ENCODE results near the gene SMC2. TPM values are rescaled to one million over a fixed set of nuclear protein-coding genes. Genes with fewer than 3 reads are reported as not detected.

The SMC2 gene
- total RNA-seq, 1 donor from 2014 or later: 9.8 TPM

- TF ChIP-seq CTCF (IDR thresholded peaks at IDR 0.05; ENCODE audit: insufficient read depth, low read depth, low read length) (no peak), EZH2 (IDR thresholded peaks at IDR 0.05; ENCODE audit: insufficient read depth, low read length) (no peak)
- Mint-ChIP-seq H3K27ac (ENCODE audit: unreplicated experiment) (no peak overlapping the region), H3K27me3 (ENCODE audit: low read depth, unreplicated experiment) (no peaks in the 10 kb centered on the region), H3K9me3 (ENCODE audit: unreplicated experiment) (peaks cover 2% of the 10 kb centered on the region), H3K4me1 (ENCODE audit: low read depth, unreplicated experiment) (no peaks in the 10 kb centered on the region), H3K4me3 (ENCODE audit: unreplicated experiment) (no peak overlapping the region), H3K36me3 (ENCODE audit: low read depth, unreplicated experiment) (no peaks in the 10 kb centered on the region)
- Histone ChIP-seq H3K27me3 (ENCODE audit: insufficient read depth, low read length) (no peaks in the 10 kb centered on the region), H3K9me3 (ENCODE audit: insufficient read depth, low read depth, low read length) (no peaks in the 10 kb centered on the region), H3K79me2 (ENCODE audit: insufficient read depth, low read length) (no peaks in the 10 kb centered on the region), H3K4me1 (ENCODE audit: insufficient read depth, low read length) (no peaks in the 10 kb centered on the region), H3K4me3 (ENCODE audit: insufficient read depth, low read depth, low read length) (no peak overlapping the region), H2AFZ (ENCODE audit: low read depth, low read length) (no peak overlapping the region), H3K36me3 (ENCODE audit: insufficient read depth, low read length) (no peaks in the 10 kb centered on the region), H3K27ac (ENCODE audit: low read depth, low read length) (no peak overlapping the region), H4K20me1 (ENCODE audit: insufficient read depth, low read length) (no peaks in the 10 kb centered on the region), H3K4me2 (ENCODE audit: low read length) (no peak overlapping the region), H3K9ac (ENCODE audit: low read length) (no peak overlapping the region)
- FAIRE-seq (no peak), DNase-seq (ENCODE audit: low read depth) (no peak)
These were observed 79.0 kb downstream of the SMC2 start for GRCh38 chr9:104173067-104173466.

GRCh38 chr9:104177003-104177611 lies 83.0 kb downstream of the SMC2 start:
- no peak overlapping the region for H2AFZ ChIP-seq (ENCODE audit: low read depth, low read length)
- TF ChIP-seq EZH2 (IDR thresholded peaks at IDR 0.05; ENCODE audit: insufficient read depth, low read length) (no peak), CTCF (IDR thresholded peaks at IDR 0.05; ENCODE audit: insufficient read depth, low read depth, low read length) (peak; percentile 36)
- no peaks in the 10 kb centered on the region for H3K79me2 ChIP-seq (ENCODE audit: insufficient read depth, low read length)
- H3K4me3 Mint-ChIP-seq (ENCODE audit: unreplicated experiment): no peak overlapping the region
- FAIRE-seq: no peak
- DNase-seq (ENCODE audit: low read depth): no peak
- H3K9ac ChIP-seq (ENCODE audit: low read length): no peak overlapping the region
- H3K4me1 ChIP-seq (ENCODE audit: insufficient read depth, low read length): no peaks in the 10 kb centered on the region
- H3K4me1 Mint-ChIP-seq (ENCODE audit: low read depth, unreplicated experiment): no peaks in the 10 kb centered on the region
- no peak overlapping the region for H3K4me2 ChIP-seq (ENCODE audit: low read length)
- H3K27me3 Mint-ChIP-seq (ENCODE audit: low read depth, unreplicated experiment): no peaks in the 10 kb centered on the region
- H3K27ac Mint-ChIP-seq (ENCODE audit: unreplicated experiment): no peak overlapping the region
- H3K27ac ChIP-seq (ENCODE audit: low read depth, low read length): no peak overlapping the region
- H3K4me3 ChIP-seq (ENCODE audit: insufficient read depth, low read depth, low read length): no peak overlapping the region
- no peaks in the 10 kb centered on the region for H3K9me3 Mint-ChIP-seq (ENCODE audit: unreplicated experiment)
- H3K36me3 Mint-ChIP-seq (ENCODE audit: low read depth, unreplicated experiment): no peaks in the 10 kb centered on the region
- H4K20me1 ChIP-seq (ENCODE audit: insufficient read depth, low read length): no peaks in the 10 kb centered on the region
- no peaks in the 10 kb centered on the region for H3K9me3 ChIP-seq (ENCODE audit: insufficient read depth, low read depth, low read length)
- H3K27me3 ChIP-seq (ENCODE audit: insufficient read depth, low read length): no peaks in the 10 kb centered on the region
- no peaks in the 10 kb centered on the region for H3K36me3 ChIP-seq (ENCODE audit: insufficient read depth, low read length)

GRCh38 chr9:104177676-104178075 lies 83.6 kb downstream of the SMC2 start:
- H3K4me1 Mint-ChIP-seq (ENCODE audit: low read depth, unreplicated experiment): no peaks in the 10 kb centered on the region
- no peaks in the 10 kb centered on the region for H3K27me3 ChIP-seq (ENCODE audit: insufficient read depth, low read length)
- DNase-seq (ENCODE audit: low read depth): no peak
- no peaks in the 10 kb centered on the region for H3K36me3 ChIP-seq (ENCODE audit: insufficient read depth, low read length)
- no peaks in the 10 kb centered on the region for H3K27me3 Mint-ChIP-seq (ENCODE audit: low read depth, unreplicated experiment)
- TF ChIP-seq CTCF (IDR thresholded peaks at IDR 0.05; ENCODE audit: insufficient read depth, low read depth, low read length): no peak
- TF ChIP-seq EZH2 (IDR thresholded peaks at IDR 0.05; ENCODE audit: insufficient read depth, low read length): no peak
- no peak overlapping the region for H3K9ac ChIP-seq (ENCODE audit: low read length)
- FAIRE-seq: no peak
- H3K9me3 ChIP-seq (ENCODE audit: insufficient read depth, low read depth, low read length): no peaks in the 10 kb centered on the region
- H3K4me1 ChIP-seq (ENCODE audit: insufficient read depth, low read length): no peaks in the 10 kb centered on the region
- no peak overlapping the region for H3K4me3 Mint-ChIP-seq (ENCODE audit: unreplicated experiment)
- H3K4me2 ChIP-seq (ENCODE audit: low read length): no peak overlapping the region
- H3K27ac ChIP-seq (ENCODE audit: low read depth, low read length): no peak overlapping the region
- no peaks in the 10 kb centered on the region for H3K36me3 Mint-ChIP-seq (ENCODE audit: low read depth, unreplicated experiment)
- H3K27ac Mint-ChIP-seq (ENCODE audit: unreplicated experiment): no peak overlapping the region
- no peak overlapping the region for H2AFZ ChIP-seq (ENCODE audit: low read depth, low read length)
- H3K9me3 Mint-ChIP-seq (ENCODE audit: unreplicated experiment): no peaks in the 10 kb centered on the region
- no peaks in the 10 kb centered on the region for H4K20me1 ChIP-seq (ENCODE audit: insufficient read depth, low read length)
- H3K79me2 ChIP-seq (ENCODE audit: insufficient read depth, low read length): no peaks in the 10 kb centered on the region
- H3K4me3 ChIP-seq (ENCODE audit: insufficient read depth, low read depth, low read length): no peak overlapping the region
